T-helper 1 cell treated with Interleukin-12 subunit alpha and Interleukin-12 subunit beta and Interleukin-4 antibody, amounts not matched to agents 30 μg/mL and 1 μg/mL, for 36 hours (primary cell): ENCODE data around the gene MS4A18.
"Not testable (repeated sequence)": the region's sequence is repeated elsewhere in the genome, so short reads cannot be mapped to it uniquely, and the experiment has no call there.

Source experiments
- H3K27ac Mint-ChIP-seq: one replicate; pipeline ENCODE4 v1.8.0; 2021; ENCODE audit warnings: mild to moderate bottlenecking, mixed read lengths
- H3K27me3 Mint-ChIP-seq: one replicate; pipeline ENCODE4 v1.8.0; 2021; ENCODE audit warnings: low read depth, mixed read lengths
- H3K36me3 Mint-ChIP-seq: one replicate; pipeline ENCODE4 v1.8.0; 2021; ENCODE audit warnings: low read depth, mixed read lengths
- H3K4me1 Mint-ChIP-seq: one replicate; pipeline ENCODE4 v1.8.0; 2021; ENCODE audit warnings: low read depth, mixed read lengths
- H3K4me3 Mint-ChIP-seq: one replicate; pipeline ENCODE4 v1.8.0; 2021; ENCODE audit warnings: mild to moderate bottlenecking, moderate library complexity, mixed read lengths
- H3K9me3 Mint-ChIP-seq: one replicate; pipeline ENCODE4 v1.8.0; 2021; ENCODE audit warnings: mixed read lengths

MS4A18 gene

DNA sequence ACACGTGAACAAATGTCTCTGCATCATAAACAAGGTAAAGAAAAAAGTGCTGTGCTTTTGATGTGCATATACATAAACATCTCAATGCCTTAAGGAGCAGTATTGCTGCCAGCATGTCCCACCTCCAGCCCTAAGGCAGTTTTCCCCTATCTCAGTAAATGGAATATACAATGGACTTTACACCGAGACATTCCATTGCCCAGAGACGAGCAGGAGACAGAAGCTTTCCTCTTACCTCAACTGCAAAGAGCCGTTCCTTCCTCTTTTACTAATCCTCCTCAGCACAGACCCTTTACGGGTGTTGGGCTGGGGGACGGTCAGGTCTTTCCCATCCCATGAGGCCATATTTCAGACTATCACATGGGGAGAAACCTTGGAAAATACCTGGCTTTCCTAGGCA lies 11.1 kb upstream of the MS4A18 start:
- not testable (repeated sequence) for H3K9me3 Mint-ChIP-seq, H3K4me3 Mint-ChIP-seq, H3K27ac Mint-ChIP-seq, H3K36me3 Mint-ChIP-seq, H3K27me3 Mint-ChIP-seq, H3K4me1 Mint-ChIP-seq

DNA sequence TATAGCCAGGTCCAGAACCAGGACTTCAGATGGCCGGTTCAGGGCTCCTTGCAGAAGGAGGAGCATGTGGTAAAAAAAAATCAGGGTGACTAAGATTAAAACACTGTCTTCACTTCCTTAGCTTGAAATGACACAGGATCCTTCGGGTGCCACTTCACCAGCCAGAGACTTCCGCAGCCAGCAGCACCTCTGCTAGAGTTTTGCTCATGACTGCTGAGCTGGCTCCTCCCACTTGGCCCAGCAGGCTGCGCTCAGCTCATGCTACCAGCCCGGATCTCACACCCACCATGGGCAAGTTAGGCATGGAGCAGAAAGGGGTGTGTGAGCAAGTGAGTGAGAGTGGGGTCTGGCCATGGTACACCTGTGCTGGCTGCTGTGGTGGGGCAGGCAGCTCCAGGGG lies 6.6 kb upstream of the MS4A18 start:
- Mint-ChIP-seq H3K27ac (no peak overlapping the region), H3K9me3 (no peaks in the 10 kb centered on the region), H3K4me3 (no peak overlapping the region), H3K36me3 (no peaks in the 10 kb centered on the region), H3K27me3 (peaks cover 4% of the 10 kb centered on the region), H3K4me1 (no peaks in the 10 kb centered on the region)

DNA sequence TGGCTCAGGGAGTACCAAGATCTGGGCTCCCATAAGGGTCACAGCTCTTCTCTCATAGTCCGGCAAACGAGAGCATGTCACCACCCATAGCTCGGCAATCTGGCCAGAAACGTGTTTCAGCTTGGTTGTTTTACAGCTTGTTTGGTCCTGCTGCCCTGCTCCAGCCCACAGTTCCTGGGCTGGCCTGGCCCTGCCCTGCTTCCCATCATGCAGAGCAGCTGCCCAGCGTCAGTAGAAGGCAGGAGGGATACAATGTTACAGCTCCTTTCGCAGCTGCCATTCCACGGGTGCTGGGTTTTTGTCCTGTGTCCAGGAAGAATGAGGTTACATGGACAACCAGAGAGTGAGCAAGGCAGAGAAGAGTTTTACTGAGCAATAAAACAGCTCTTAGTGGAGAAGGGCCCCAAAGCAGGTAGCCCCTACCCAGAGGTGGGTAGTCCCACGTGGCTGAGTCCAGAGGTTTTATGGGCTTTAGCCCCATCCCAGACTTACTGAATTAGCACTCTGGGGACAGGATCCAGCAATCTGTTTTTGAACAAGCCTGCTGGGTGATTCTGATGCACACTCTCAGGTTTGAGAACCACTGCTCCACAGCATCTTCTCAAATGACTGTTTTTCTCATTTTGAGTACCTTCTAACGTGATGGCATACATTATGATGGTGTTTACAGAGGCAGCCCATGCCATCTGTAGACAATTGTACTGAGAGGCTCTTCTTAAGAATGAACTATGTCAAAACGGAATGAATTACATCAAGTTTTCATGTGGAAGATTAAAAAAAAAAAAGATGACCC lies 5.8 kb upstream of the MS4A18 start:
- no peak overlapping the region for H3K4me3 Mint-ChIP-seq
- no peak overlapping the region for H3K27ac Mint-ChIP-seq
- peaks cover 4% of the 10 kb centered on the region for H3K27me3 Mint-ChIP-seq
- no peaks in the 10 kb centered on the region for H3K9me3 Mint-ChIP-seq
- H3K4me1 Mint-ChIP-seq, result no peaks in the 10 kb centered on the region
- no peaks in the 10 kb centered on the region for H3K36me3 Mint-ChIP-seq

DNA sequence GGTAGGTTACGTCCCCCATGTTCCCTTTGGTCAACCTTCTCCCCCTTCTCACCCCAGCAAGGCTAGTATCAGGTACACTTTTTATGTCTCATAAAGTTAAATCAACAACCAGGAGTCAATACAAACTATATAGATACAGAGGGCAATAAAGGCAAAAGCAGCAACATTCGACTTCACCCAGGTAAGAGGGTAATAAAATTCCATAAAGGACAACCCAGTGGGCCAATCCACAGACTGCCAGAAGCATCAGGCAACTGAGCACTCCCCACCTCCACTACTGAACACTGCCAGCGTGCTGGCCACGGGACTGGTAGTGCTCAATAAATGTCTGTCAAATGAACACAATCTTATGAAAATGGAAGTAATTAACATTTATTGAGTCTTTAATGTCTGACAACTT lies 5.1 kb upstream of the MS4A18 start:
- Mint-ChIP-seq H3K9me3 (no peaks in the 10 kb centered on the region), H3K36me3 (no peaks in the 10 kb centered on the region), H3K27me3 (peaks cover 4% of the 10 kb centered on the region), H3K27ac (no peak overlapping the region), H3K4me3 (no peak overlapping the region), H3K4me1 (no peaks in the 10 kb centered on the region)

DNA sequence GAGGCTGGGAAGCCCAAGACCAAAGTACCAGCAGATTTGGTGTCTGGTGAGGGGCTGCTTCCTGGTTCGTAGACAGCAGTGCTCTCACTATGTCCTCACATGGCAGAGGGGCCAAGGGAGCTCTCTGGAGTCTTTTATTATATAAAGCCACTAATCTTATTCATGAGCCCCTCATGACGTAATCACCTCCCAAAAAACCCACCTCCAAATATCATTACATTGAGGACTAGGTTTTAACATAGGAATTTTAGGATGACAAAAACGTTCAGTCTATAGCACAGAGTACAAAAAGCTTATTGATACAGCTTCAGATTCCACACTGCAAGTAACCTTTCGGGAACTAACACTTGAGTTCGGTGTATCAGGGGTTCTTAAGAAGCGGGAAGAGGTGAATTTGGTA lies 4.1 kb upstream of the MS4A18 start:
- Mint-ChIP-seq H3K4me1 (no peaks in the 10 kb centered on the region), H3K27ac (no peak overlapping the region), H3K9me3 (no peaks in the 10 kb centered on the region), H3K27me3 (peaks cover 4% of the 10 kb centered on the region), H3K36me3 (no peaks in the 10 kb centered on the region), H3K4me3 (no peak overlapping the region)

DNA sequence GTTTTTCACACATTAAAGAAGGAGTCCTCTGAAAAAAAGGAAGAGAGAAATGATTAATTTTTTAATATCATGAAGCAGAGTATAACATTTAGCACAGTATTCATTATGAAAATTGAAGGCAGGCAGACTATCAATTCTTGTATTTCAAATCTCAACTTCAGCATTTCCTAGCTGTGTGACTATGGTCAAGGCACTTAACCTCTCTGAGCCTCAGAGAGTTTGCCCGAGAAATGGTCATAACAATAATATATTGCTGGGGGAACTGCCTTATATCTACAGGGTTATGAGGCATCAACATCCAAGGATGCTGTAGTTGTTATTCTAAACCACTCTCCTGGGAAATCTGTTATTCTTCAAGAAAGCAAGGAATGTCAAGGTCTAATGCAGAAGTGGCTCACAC lies 1.1 kb downstream of the MS4A18 start:
- H3K27ac Mint-ChIP-seq, result no peak overlapping the region
- no peak overlapping the region for H3K4me3 Mint-ChIP-seq
- no peaks in the 10 kb centered on the region for H3K4me1 Mint-ChIP-seq
- no peaks in the 10 kb centered on the region for H3K9me3 Mint-ChIP-seq
- H3K36me3 Mint-ChIP-seq, result no peaks in the 10 kb centered on the region
- peaks cover 3% of the 10 kb centered on the region for H3K27me3 Mint-ChIP-seq

DNA sequence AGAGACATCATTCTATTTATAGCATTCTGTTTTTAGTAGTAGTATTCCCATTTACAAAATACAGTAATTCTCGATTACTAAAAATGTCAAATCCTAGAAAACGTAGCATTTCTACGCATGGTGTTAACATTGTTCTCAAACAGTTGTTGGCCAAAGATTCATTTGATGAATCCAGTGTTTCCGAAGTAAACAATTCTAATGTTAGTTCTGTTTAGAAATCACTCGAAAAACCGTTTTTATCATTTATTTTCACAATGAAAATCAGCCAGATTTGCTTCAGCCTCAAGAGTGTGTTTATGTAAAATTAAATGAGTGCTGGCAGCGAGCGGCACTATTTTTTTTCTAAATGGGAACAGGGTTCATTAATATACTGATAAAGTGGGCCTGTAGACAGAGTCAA lies 7.1 kb downstream of the MS4A18 start:
- Mint-ChIP-seq H3K4me1 (no peaks in the 10 kb centered on the region), H3K27me3 (no peaks in the 10 kb centered on the region), H3K27ac (no peak overlapping the region), H3K4me3 (no peak overlapping the region), H3K36me3 (no peaks in the 10 kb centered on the region), H3K9me3 (no peaks in the 10 kb centered on the region)

DNA sequence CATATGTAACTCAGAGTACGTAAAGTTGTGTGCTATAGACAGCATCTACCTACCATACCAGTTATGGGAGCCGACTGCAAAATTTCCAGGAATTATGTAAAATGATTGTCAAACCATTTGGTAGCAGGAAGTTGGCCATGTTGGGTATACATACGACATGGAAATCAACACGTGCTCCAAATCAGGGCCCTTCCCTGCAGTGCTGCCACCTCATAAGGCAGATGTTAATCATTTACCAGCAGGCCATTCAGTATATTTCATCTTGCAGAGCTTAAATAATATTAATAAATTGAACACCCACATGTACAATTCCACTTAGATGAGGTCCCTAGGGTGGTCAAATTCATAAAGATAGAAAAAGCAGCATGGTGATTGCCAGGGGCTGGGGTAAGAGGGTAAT lies 9.8 kb downstream of the MS4A18 start:
- Mint-ChIP-seq H3K36me3 (no peaks in the 10 kb centered on the region), H3K27me3 (no peaks in the 10 kb centered on the region), H3K9me3 (no peaks in the 10 kb centered on the region), H3K4me3 (no peak overlapping the region), H3K4me1 (no peaks in the 10 kb centered on the region), H3K27ac (no peak overlapping the region)

DNA sequence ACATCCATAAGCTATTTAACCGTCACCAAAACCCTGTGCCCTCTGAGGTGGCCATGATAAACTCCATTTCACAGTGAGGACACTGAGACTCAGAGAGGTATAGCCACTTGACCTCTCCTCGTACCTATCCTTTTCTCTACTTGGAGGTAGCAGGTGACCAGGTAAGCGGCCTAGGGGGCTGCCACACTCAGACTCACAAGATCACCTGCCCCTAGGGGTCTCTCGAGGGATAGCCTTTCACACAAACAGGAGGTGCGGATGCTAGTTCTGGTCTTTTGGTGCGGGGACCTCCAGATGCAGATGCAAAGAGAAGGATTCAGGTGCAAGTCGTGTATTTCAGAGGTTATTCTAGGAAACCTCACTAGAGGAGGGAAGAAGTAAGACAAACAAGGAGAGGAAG lies 14.6 kb downstream of the MS4A18 start:
- Mint-ChIP-seq H3K36me3 (no peaks in the 10 kb centered on the region), H3K27ac (no peak overlapping the region), H3K4me1 (no peaks in the 10 kb centered on the region), H3K9me3 (no peaks in the 10 kb centered on the region), H3K27me3 (no peaks in the 10 kb centered on the region), H3K4me3 (no peak overlapping the region)

DNA sequence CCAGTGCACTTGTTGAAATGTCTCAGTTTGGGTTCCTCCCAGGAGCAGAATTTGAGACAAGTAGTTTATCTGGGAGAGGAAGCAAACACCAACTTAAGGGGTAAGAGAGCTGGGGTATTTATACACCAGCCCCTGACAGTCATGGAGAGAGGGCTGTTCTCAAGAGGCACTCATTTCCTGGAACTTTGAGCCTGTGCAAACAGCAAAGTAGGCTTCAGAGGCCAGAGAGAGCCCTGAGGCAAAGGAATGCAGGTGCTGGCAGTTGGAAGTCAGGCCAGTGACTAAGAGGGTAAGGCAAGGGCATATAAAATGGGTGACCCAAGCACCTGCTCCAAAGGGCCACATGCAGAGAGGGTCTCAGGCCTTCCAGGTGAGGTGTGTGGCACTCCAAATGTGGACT lies 16.1 kb downstream of the MS4A18 start:
- no peaks in the 10 kb centered on the region for H3K4me1 Mint-ChIP-seq
- no peaks in the 10 kb centered on the region for H3K36me3 Mint-ChIP-seq
- H3K27me3 Mint-ChIP-seq, result no peaks in the 10 kb centered on the region
- no peak overlapping the region for H3K4me3 Mint-ChIP-seq
- H3K27ac Mint-ChIP-seq, result no peak overlapping the region
- H3K9me3 Mint-ChIP-seq, result no peaks in the 10 kb centered on the region

DNA sequence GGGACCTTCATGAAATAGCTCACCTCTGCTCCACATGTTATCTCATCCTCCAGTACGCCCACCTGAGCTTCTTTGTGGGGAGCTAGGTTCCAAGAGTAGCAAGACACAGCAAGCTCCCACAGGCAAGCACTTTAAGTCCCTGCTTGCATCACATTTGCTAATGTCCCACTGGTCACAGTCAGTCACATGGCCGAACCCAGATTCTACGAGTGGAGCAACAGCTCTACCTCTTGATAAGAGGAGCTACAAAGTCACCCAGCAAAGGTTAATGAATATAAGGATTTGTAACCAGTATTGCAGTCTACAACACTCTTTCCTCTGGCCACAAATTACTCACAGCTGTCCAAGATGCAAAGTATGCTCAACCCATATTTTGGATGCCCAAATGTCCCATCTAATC lies 16.9 kb downstream of the MS4A18 start:
- H3K4me3 Mint-ChIP-seq, result no peak overlapping the region
- H3K27ac Mint-ChIP-seq, result no peak overlapping the region
- no peaks in the 10 kb centered on the region for H3K27me3 Mint-ChIP-seq
- no peaks in the 10 kb centered on the region for H3K9me3 Mint-ChIP-seq
- H3K36me3 Mint-ChIP-seq, result no peaks in the 10 kb centered on the region
- H3K4me1 Mint-ChIP-seq, result no peaks in the 10 kb centered on the region

DNA sequence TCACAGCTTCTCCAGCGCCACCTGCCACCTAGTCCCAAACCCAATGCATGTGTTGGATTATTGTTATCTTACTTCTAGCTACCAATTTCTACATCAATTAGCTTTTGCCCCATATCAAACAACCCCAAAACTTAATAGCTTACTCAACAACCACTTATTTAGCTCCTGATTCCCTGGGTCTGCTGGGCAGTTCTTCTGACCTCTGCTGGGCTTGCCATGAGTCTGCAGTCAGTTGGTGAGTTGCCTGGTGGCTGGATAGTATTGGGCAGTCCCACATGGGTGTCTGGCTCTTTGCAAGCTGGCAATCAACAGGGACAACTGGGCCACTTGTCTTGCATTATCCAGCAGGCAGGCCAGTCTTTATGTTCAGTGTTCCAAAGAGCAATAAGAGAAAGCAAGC lies 18.5 kb downstream of the MS4A18 start:
- Mint-ChIP-seq H3K4me1 (no peaks in the 10 kb centered on the region), H3K36me3 (no peaks in the 10 kb centered on the region), H3K9me3 (peaks cover 5% of the 10 kb centered on the region), H3K4me3 (no peak overlapping the region), H3K27me3 (no peaks in the 10 kb centered on the region), H3K27ac (no peak overlapping the region)

DNA sequence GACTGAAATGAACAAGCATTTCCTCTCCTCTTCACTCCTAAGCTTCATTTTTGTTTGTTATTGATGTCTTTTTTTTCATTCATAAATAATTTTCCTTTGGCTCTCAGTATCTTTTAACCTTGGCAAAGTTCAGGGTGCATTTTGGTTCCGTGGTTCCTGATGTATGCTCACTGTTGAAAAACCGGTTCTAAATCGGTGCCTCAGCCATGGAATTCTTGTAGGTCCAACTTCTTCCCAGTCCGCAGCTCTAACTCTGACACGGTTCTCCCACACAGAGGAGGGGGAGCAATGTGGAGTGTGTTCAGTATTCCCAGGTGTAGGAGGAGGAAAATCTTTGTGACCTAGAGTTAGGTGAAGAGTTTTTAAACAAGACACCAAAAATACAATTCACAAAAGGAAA lies 19.6 kb downstream of the MS4A18 start:
- Mint-ChIP-seq H3K27me3 (no peaks in the 10 kb centered on the region), H3K36me3 (no peaks in the 10 kb centered on the region), H3K9me3 (peaks cover 5% of the 10 kb centered on the region)

DNA sequence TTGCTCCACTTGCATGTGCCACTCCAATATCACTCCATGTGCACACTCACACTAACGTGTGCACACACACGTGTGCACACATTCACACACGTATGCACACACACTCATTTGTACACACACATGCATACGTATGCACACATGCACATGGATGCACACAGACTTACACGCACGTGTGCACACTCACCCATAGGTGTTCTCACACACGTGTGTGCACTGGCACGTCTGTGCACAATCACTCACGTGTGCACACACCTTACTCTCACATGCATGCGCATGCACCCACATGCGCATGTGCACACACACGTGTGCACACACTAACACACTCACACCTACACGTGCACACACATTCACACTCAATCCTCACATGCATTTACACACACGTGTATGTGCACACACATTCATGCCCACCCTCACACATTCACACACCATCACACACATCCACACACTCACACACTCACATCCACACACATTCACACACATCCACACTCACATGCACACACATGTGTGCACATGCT lies 22.9 kb downstream of the MS4A18 start:
- no peak overlapping the region for H3K4me3 Mint-ChIP-seq
- no peaks in the 10 kb centered on the region for H3K36me3 Mint-ChIP-seq
- no peak overlapping the region for H3K27ac Mint-ChIP-seq

More for the DNA sequence above, 19.6 kb downstream of the MS4A18 start:
- H3K4me3 Mint-ChIP-seq, result no peak overlapping the region
- no peaks in the 10 kb centered on the region for H3K4me1 Mint-ChIP-seq
- H3K27ac Mint-ChIP-seq, result no peak overlapping the region

DNA sequence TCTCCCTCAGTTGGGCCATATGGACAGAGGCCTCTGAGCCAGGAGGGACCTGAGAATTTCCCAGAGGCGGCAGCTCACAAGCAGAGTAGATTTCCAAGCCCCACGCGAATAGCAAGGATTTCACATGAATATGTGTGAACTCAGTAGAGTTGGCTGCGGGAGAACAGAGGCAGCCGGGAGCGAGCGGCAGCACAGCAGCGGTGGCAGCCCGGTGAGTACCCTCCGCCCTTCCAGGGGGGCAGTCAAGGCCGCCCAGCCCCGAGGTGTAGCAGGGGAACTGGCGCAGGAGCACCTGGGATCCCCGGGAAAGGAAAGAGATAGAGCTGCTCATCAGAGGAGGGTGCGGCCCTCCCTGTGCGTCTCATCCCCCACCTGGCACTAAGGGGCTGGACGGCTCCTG lies 23.7 kb downstream of the MS4A18 start:
- H3K36me3 Mint-ChIP-seq, result no peaks in the 10 kb centered on the region
- H3K27me3 Mint-ChIP-seq, result no peaks in the 10 kb centered on the region
- H3K27ac Mint-ChIP-seq, result no peak overlapping the region
- H3K4me3 Mint-ChIP-seq, result no peak overlapping the region
- H3K9me3 Mint-ChIP-seq, result peaks cover 5% of the 10 kb centered on the region
- H3K4me1 Mint-ChIP-seq, result no peaks in the 10 kb centered on the region

More for the DNA sequence above, 22.9 kb downstream of the MS4A18 start:
- H3K27me3 Mint-ChIP-seq, result no peaks in the 10 kb centered on the region
- peaks cover 5% of the 10 kb centered on the region for H3K9me3 Mint-ChIP-seq
- H3K4me1 Mint-ChIP-seq, result no peaks in the 10 kb centered on the region

DNA sequence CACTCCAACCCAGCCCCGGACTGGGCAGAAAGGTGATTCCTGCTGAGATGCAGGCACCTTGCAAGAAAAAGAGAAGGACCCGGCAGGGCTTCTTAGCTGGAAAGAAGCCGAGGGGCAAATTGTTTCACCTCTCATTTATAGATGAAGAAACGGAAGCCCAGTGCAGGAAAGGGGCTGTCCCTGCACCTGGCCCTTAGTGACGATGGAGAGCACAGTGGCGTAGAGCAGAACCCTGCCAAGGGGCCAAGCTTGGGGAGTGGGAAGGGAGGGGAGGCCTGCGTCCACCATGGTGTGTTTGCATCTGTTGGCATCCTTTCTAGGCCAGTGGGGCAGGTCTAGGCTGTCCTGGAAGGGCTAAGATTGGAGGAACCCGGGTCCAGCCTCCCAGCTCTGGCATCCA lies 24.3 kb downstream of the MS4A18 start:
- Mint-ChIP-seq H3K36me3 (no peaks in the 10 kb centered on the region), H3K9me3 (peaks cover 5% of the 10 kb centered on the region), H3K27ac (no peak overlapping the region), H3K27me3 (no peaks in the 10 kb centered on the region), H3K4me1 (no peaks in the 10 kb centered on the region), H3K4me3 (no peak overlapping the region)
